ENCODE data around the gene IGFN1.

DNA sequence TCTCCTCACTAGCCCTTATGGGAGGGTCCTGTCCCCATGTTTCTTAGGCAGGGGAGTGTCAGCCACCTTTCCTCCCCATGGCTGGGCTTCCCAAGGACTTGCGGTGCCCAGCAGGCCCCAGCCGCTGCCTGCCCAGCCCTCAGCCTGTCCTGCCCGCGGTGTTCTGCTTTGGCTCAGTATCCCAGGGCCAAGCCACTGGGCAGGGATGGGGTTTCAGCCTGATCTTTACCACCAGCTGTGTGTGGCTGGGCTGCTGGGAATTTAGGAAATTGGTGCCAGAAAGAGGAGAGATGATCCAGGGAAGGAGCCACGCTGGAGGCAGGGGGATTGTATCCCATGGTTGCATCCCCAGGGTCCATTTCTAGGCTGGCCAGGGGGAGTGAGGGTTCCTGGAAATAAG lies 6.9 kb upstream of the IGFN1 start:
- TF ChIP-seq, protein P1, sequence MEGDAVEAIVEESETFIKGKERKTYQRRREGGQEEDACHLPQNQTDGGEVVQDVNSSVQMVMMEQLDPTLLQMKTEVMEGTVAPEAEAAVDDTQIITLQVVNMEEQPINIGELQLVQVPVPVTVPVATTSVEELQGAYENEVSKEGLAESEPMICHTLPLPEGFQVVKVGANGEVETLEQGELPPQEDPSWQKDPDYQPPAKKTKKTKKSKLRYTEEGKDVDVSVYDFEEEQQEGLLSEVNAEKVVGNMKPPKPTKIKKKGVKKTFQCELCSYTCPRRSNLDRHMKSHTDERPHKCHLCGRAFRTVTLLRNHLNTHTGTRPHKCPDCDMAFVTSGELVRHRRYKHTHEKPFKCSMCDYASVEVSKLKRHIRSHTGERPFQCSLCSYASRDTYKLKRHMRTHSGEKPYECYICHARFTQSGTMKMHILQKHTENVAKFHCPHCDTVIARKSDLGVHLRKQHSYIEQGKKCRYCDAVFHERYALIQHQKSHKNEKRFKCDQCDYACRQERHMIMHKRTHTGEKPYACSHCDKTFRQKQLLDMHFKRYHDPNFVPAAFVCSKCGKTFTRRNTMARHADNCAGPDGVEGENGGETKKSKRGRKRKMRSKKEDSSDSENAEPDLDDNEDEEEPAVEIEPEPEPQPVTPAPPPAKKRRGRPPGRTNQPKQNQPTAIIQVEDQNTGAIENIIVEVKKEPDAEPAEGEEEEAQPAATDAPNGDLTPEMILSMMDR (conservative IDR thresholded peaks at IDR 0.05; ENCODE audit: low read depth, low read length), result no peak
- no peak for TF ChIP-seq RFX5 (IDR thresholded peaks at IDR 0.05; ENCODE audit: low read depth, low read length)
- TF ChIP-seq MXI1 (IDR thresholded peaks at IDR 0.05; ENCODE audit: borderline replicate concordance, low read depth, low read length), result no peak
- no peak for TF ChIP-seq POLR2A (IDR thresholded peaks at IDR 0.05; ENCODE audit: low read depth, low read length)
